Neuronal stem cell (in vitro differentiated cells): ENCODE data around the gene ABHD1.
"Not testable (repeated sequence)": the region's sequence is repeated elsewhere in the genome, so short reads cannot be mapped to it uniquely, and the experiment has no call there.

Experiments used
- DNase-seq: peaks from one replicate; pipeline ENCODE4 v3.0.0-alpha.2; 2013; ENCODE audit warnings: low spot score
- H2AFZ ChIP-seq: one replicate; pipeline ENCODE4 v1.6.1; 2013; ENCODE audit warnings: mild to moderate bottlenecking, low read length, inconsistent platforms
- H2AK5ac ChIP-seq: 2 replicates; pipeline ENCODE4 v1.6.1; 2013; ENCODE audit warnings: low read depth, mild to moderate bottlenecking, inconsistent platforms, low read length, moderate library complexity, mixed read lengths
- H2BK120ac ChIP-seq: 2 replicates; pipeline ENCODE4 v1.6.1; 2013; ENCODE audit warnings: low read depth, mild to moderate bottlenecking, inconsistent platforms, low read length, moderate library complexity, mixed read lengths
- H2BK12ac ChIP-seq: one replicate; pipeline ENCODE4 v1.6.1; 2013; ENCODE audit warnings: low read length, inconsistent platforms
- H2BK15ac ChIP-seq: 2 replicates; pipeline ENCODE4 v1.6.1; 2013; ENCODE audit warnings: mild to moderate bottlenecking, low read length, inconsistent platforms, mixed read lengths
- H2BK5ac ChIP-seq: one replicate; pipeline ENCODE4 v1.6.1; 2013; ENCODE audit warnings: inconsistent platforms, mild to moderate bottlenecking, low read length, moderate library complexity
- H3K14ac ChIP-seq: one replicate; pipeline ENCODE4 v1.6.1; 2013; ENCODE audit warnings: low read length, inconsistent platforms
- H3K18ac ChIP-seq: 2 replicates; pipeline ENCODE4 v1.6.1; 2013; ENCODE audit warnings: low read length, inconsistent platforms
- H3K23ac ChIP-seq: 2 replicates; pipeline ENCODE4 v1.6.1; 2013; ENCODE audit warnings: low read depth, mild to moderate bottlenecking, mixed read lengths, low read length, inconsistent platforms; ENCODE audit not compliant: poor library complexity
- H3K27ac ChIP-seq: replicated peaks from 3 replicates; pipeline ENCODE4 v1.5.1; 2013; ENCODE audit warnings: low read length, inconsistent platforms
- H3K27me3 ChIP-seq, 3 experiments: 2 replicates each; pipeline ENCODE4 v1.6.1; 2013; ENCODE audit warnings: low read length in 3 of 3, mild to moderate bottlenecking in 2 of 3, inconsistent platforms in 1 of 3, low read depth in 1 of 3, mixed read lengths in 1 of 3, moderate library complexity in 1 of 3; ENCODE audit not compliant: control insufficient read depth in 3 of 3, insufficient read depth in 3 of 3
- H3K36me3 ChIP-seq, 2 donors: replicated peaks in 1 of 2; 2 replicates each; pipeline ENCODE4 v1.6.1; 2013; ENCODE audit warnings: low read length in 2 of 2; ENCODE audit not compliant: control insufficient read depth in 2 of 2, insufficient read depth in 2 of 2
- H3K4ac ChIP-seq: 2 replicates; pipeline ENCODE4 v1.6.1; 2013; ENCODE audit warnings: inconsistent platforms, mild to moderate bottlenecking, low read length, moderate library complexity
- H3K4me1 ChIP-seq, 2 donors: 1 replicate in 1 of 2; 2 replicates in 1 of 2; pipeline ENCODE4 v1.6.1; 2013; ENCODE audit warnings: low read length in 2 of 2, low read depth in 1 of 2; ENCODE audit not compliant: control insufficient read depth in 2 of 2, insufficient read depth in 1 of 2
- H3K4me2 ChIP-seq: one replicate; pipeline ENCODE4 v1.6.1; 2013; ENCODE audit warnings: mild to moderate bottlenecking, low read length, inconsistent platforms; ENCODE audit not compliant: insufficient read depth, poor library complexity, severe bottlenecking
- H3K4me3 ChIP-seq, 2 donors: 2 replicates each; pipeline ENCODE4 v1.5.1; 2013; ENCODE audit warnings: low read length in 2 of 2, mild to moderate bottlenecking in 2 of 2, inconsistent platforms in 1 of 2, moderate library complexity in 1 of 2
- H3K79me1 ChIP-seq: one replicate; pipeline ENCODE4 v1.6.1; 2013; ENCODE audit warnings: low read depth, mild to moderate bottlenecking, inconsistent platforms, low read length, moderate library complexity
- H3K9ac ChIP-seq: one replicate; pipeline ENCODE4 v1.6.1; 2013; ENCODE audit warnings: mild to moderate bottlenecking, low read depth, low read length, inconsistent platforms; ENCODE audit not compliant: poor library complexity
- H3K9me3 ChIP-seq, 2 donors: replicated peaks in 1 of 2; 2 replicates each; pipeline versions ENCODE3 to v1.6.1; 2013; ENCODE audit warnings: low read length in 2 of 2, mild to moderate bottlenecking in 2 of 2, inconsistent platforms in 1 of 2, low read depth in 1 of 2, mixed read lengths in 1 of 2, moderate library complexity in 1 of 2; ENCODE audit not compliant: control insufficient read depth in 2 of 2, insufficient read depth in 1 of 2
- H4K8ac ChIP-seq: one replicate; pipeline ENCODE4 v1.6.1; 2013; ENCODE audit warnings: low read depth, mild to moderate bottlenecking, inconsistent platforms, low read length, moderate library complexity
- H4K91ac ChIP-seq: one replicate; pipeline ENCODE4 v1.6.1; 2013; ENCODE audit warnings: low read length, low read depth, mild to moderate bottlenecking, inconsistent platforms; ENCODE audit not compliant: poor library complexity
- WGBS, 2 donors: extraction: QIAGEN DNeasy Blood & Tissue Kit; methylation state at CpG; one replicate each; pipeline ENCODE4 v1.1.7; 2013; ENCODE audit warnings: missing lambda C conversion rate in 2 of 2, mixed read lengths in 1 of 2; ENCODE audit not compliant: insufficient read length in 2 of 2, insufficient replicate concordance in 1 of 2; ENCODE audit errors: extremely low coverage in 2 of 2; 5-methylcytosine and 5-hydroxymethylcytosine counted together

Gene ABHD1

GRCh38 chr2:27105981-27106380 is 17.6 kb upstream of the ABHD1 start:
- Histone ChIP-seq H4K8ac (no peak overlapping the region), H3K14ac (no peak overlapping the region), H2BK5ac (no peak overlapping the region), H3K9me3 (no peaks in the 10 kb centered on the region), H3K4me1 (no peaks in the 10 kb centered on the region), H2AFZ (no peak overlapping the region), H2BK12ac (no peak overlapping the region), H3K4ac (no peak overlapping the region), H4K91ac (no peak overlapping the region), H3K27ac (no peak overlapping the region), H3K79me1 (no peaks in the 10 kb centered on the region), H3K9ac (no peak overlapping the region), H3K18ac (no peak overlapping the region), H2BK15ac (no peak overlapping the region), H3K23ac (no peak overlapping the region), H2BK120ac (no peak overlapping the region), H3K36me3 (no peaks in the 10 kb centered on the region), H3K4me2 (no peak overlapping the region), H2AK5ac (no peak overlapping the region), H3K27me3 (peaks cover 0 to 21% (median 2%) of the 10 kb centered on the region in 3 experiments), H3K4me3 (no peak overlapping the region)
- no peak for DNase-seq
- WGBS, 2 donors = no CpG with 5 or more reads among the region's 3 CpGs

- H3K79me1 ChIP-seq = no peaks in the 10 kb centered on the region
- H3K27ac ChIP-seq = no peak overlapping the region
- H3K23ac ChIP-seq = no peak overlapping the region
- H4K91ac ChIP-seq = no peak overlapping the region
- H3K4me1 ChIP-seq = no peaks in the 10 kb centered on the region
- H2BK5ac ChIP-seq = no peak overlapping the region
- H3K36me3 ChIP-seq = no peaks in the 10 kb centered on the region
- peaks cover 0 to 23% (median 2%) of the 10 kb centered on the region in 3 experiments for H3K27me3 ChIP-seq
- no peak for DNase-seq
- no peak overlapping the region for H2BK15ac ChIP-seq
- H2BK12ac ChIP-seq = no peak overlapping the region
- H2BK120ac ChIP-seq = no peak overlapping the region
- no CpG with 5 or more reads among the region's 2 CpGs for WGBS, 2 donors
- H3K4me3 ChIP-seq = no peak overlapping the region
- H3K9ac ChIP-seq = no peak overlapping the region
- no peak overlapping the region for H4K8ac ChIP-seq
- H3K9me3 ChIP-seq = no peaks in the 10 kb centered on the region
- no peak overlapping the region for H3K14ac ChIP-seq
- no peak overlapping the region for H2AFZ ChIP-seq
- H2AK5ac ChIP-seq = no peak overlapping the region
- no peak overlapping the region for H3K4ac ChIP-seq
- H3K18ac ChIP-seq = no peak overlapping the region
- no peak overlapping the region for H3K4me2 ChIP-seq
Measured at GRCh38 chr2:27108221-27108620, 15.4 kb upstream of the ABHD1 start.

- H2AK5ac ChIP-seq = no peak overlapping the region
- H3K36me3 ChIP-seq = no peaks in the 10 kb centered on the region
- no peak overlapping the region for H2BK5ac ChIP-seq
- H3K27ac ChIP-seq = no peak overlapping the region
- no CpG with 5 or more reads among the region's 3 CpGs for WGBS, 2 donors
- H3K9me3 ChIP-seq = no peaks in the 10 kb centered on the region
- no peak for DNase-seq
- H3K23ac ChIP-seq = no peak overlapping the region
- H3K4ac ChIP-seq = no peak overlapping the region
- no peak overlapping the region for H3K4me3 ChIP-seq
- H3K79me1 ChIP-seq = no peaks in the 10 kb centered on the region
- no peak overlapping the region for H2BK12ac ChIP-seq
- no peak overlapping the region for H2AFZ ChIP-seq
- no peak overlapping the region for H4K8ac ChIP-seq
- no peak overlapping the region for H3K14ac ChIP-seq
- no peak overlapping the region for H4K91ac ChIP-seq
- no peak overlapping the region for H3K9ac ChIP-seq
- H3K4me1 ChIP-seq = no peaks in the 10 kb centered on the region
- no peak overlapping the region for H3K18ac ChIP-seq
- no peak overlapping the region for H2BK15ac ChIP-seq
- no peak overlapping the region for H2BK120ac ChIP-seq
- H3K4me2 ChIP-seq = no peak overlapping the region
- peaks cover 0 to 25% (median under 1%) of the 10 kb centered on the region in 3 experiments for H3K27me3 ChIP-seq
Measured at GRCh38 chr2:27109083-27109482, 14.5 kb upstream of the ABHD1 start.

- H3K4me2 ChIP-seq, H3K14ac ChIP-seq, H3K4ac ChIP-seq, H3K4me1 ChIP-seq, DNase-seq, H3K18ac ChIP-seq, H3K23ac ChIP-seq, H3K27ac ChIP-seq, H2BK15ac ChIP-seq, H4K8ac ChIP-seq, H3K4me3 ChIP-seq, H3K9me3 ChIP-seq, H3K9ac ChIP-seq, H3K36me3 ChIP-seq, H2BK5ac ChIP-seq, H4K91ac ChIP-seq, H3K79me1 ChIP-seq, H2AK5ac ChIP-seq, H2BK12ac ChIP-seq, H2BK120ac ChIP-seq: not testable (repeated sequence)
- peak overlapping the region; percentile 73 for H2AFZ ChIP-seq
- WGBS, 2 donors = no CpG with 5 or more reads among the region's 24 CpGs
- peaks cover 0 to 32% (median 0%) of the 10 kb centered on the region in 3 experiments for H3K27me3 ChIP-seq
Measured at GRCh38 chr2:27110603-27111352, 12.8 kb upstream of the ABHD1 start.
